ENCODE results near the gene FHOD3.
"Not testable (repeated sequence)": the region's sequence is repeated elsewhere in the genome, so short reads cannot be mapped to it uniquely, and the experiment has no call there.

The FHOD3 gene

DNA sequence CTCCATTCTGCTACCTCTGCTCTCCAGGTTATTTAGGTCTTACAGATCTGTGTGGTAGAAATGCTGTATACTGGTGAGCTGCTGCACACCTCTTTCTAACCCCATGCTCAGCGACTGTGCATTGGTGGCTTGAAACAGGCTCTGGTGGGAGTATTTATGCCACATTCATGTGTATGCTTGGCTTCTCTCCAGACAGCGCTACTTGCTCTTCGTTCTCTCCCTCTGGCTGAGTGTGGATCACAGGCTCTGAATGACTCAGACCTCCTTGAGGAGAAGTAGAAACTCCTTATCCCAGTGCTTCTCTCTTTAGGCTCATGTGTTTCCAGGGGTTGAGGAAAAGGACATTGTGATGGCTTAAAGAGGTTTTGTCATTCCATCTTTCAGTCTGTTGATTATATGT lies 54.9 kb downstream of the FHOD3 start:
- no peak for DNase-seq

GRCh38 chr18:36354989-36355388 lies 57.5 kb downstream of the FHOD3 start:
- DNase-seq = no peak

DNA sequence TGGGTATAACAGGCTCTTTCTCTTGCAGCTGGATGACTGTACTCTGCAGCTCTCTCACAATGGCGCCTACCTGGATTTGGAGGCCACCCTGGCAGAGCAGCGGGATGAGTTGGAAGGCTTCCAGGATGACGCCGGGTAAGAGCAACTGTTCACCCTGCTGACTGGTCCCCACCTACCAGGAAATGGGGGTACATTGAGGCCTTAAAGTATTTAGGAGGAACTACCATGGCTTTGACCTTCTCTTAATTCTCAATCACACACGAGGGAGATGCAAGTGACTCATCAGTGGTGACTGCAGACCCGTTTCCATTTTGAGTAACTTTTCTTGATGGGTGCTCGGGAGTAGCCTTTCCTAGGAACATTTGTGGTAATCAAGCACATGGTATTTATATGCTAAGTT lies 58.0 kb downstream of the FHOD3 start:
- DNase-seq = no peak

- DNase-seq = not testable (repeated sequence)
Observed at GRCh38 chr18:36356741-36357140, 59.2 kb downstream of the FHOD3 start.

GRCh38 chr18:36358141-36358540 lies 60.6 kb downstream of the FHOD3 start:
- DNase-seq = no peak

- DNase-seq = no peak
Observed at GRCh38 chr18:36360256-36360909, 62.9 kb downstream of the FHOD3 start.

DNA sequence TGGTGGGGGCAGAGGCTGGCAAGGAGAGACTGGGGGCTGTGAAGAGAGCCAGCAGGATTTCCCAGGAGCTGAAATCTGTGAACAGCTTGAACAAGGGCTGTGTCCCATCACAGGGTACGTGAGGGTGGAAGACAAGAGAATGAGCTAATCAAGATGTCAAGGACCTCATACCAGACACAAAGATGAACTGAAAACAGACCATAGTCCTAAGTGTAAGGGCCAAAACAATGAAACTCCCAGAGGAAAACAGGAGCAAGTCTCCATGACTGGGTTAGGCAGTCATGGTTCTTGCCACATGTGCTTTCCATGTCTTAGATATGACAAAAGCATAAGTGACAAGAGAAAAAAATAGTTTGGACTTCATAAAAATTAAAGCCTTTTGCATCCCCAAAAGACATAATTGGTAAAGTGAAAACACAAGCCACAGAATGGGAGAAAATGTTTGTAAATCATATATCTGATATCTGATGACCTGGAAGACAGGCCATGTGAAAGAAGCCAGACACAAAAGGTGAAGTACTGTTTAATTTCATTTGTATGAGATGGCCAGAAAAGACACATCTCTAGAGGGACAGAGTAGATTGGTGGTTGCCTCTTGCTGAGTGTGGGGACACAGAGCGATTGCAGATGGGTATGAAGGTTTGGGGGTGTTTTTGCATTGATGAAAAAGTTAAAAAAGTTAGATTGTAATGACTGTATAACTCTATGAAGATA lies 67.6 kb downstream of the FHOD3 start:
- no peak for DNase-seq

DNA sequence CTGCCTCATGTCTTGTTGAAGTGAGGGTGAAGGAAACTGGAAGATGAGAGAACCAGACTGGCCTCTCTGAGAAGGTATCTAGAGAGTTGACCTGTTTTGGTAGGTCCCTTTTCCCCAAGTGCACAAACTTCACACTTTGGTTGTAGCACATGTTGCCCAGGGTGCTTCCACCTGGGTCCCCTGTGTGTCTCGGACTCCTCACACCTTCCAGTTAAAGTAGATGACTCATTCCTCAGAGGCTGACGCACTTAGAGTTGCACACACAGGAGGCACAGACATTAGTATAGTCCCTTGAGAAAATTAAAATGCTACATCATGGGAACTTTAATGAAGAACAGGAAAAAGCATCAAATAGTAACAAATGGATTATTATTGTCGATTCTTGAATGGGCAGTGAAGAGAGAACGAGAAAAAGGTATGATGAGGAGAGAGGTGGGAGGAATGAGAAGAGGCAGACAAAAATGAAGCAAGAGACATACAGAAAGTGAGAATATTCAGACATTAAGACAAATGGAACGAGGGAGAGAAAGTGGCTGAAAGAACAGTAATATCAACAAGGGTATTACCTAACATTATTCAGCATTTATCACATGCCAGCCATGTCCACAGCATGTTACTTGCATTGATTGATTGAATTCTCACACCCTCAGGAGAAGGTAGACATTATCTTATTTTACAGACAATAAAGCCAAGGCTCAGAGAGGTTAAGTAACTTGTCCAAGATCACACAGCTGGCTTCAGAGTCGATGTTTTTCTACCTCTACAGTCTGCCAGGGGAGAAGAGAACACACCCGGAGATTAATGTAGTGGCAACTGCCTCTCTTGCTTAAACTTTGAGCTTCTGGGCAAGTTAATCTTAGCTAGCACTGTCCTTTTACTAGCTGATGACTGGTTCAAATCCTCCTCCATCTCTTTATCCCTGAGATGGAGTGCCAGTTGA lies 68.6 kb downstream of the FHOD3 start:
- DNase-seq = no peak

DNA sequence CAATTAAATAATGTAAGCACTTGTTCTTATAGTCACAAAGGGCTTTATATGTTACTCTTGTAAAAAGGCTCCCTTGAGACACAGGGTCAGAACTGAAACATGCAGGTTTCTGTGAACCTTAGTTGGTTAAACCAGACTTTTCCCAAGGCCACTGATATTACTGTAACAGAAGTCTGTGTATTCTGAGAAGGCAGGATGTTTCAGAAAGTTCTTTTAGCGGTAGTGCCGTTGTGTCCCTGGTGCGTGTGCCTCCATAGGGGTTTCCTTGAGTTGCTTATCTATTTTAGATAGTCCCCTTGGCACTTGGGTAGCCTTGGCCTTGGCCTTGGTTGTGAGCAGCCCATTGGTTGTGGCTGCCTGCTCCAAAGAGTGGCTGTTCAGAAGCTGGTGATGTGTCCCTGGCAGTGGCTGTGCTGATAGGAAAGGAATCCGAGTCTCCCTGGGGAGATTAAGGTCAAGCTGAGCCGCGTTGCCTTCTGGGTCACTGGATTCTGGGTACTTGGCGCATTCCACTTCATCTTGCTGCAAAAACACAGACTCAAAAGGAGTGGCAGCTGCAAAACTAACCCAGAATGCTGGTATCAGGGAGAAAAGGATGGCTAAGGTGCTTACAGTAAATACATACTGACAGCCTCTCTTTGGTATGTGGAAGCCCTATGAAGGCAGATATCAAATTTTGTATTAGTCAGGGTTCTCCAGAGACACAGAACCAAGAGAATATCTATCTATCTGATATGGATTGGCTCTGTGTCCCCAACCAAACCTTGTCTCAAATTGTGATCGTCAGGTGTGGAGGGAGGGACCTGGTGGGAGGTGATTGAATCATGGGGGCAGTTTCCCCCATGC lies 69.7 kb downstream of the FHOD3 start:
- DNase-seq = no peak

GRCh38 chr18:36368889-36369288 lies 71.4 kb downstream of the FHOD3 start:
- DNase-seq = no peak

- DNase-seq = no peak
Observed at GRCh38 chr18:36372903-36373311, 75.4 kb downstream of the FHOD3 start.

DNA sequence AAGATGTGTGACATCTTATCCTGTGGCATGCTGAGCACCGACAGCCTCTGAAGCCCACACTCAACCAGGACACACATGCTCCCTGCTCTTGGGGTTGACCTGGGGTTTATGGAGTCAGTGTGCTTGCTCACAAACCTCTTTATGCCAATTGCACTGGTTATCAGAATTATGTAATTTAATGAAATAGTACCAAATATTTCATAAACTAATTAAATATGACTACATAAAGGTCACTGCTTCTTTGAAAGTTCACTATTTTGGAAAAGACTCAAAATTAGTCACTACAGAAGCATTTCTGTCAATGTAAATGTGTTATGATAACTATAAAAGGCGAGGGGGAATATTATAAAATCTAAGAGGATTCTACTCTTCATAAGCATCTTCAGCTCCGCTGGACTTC lies 76.7 kb downstream of the FHOD3 start:
- no peak for DNase-seq

DNA sequence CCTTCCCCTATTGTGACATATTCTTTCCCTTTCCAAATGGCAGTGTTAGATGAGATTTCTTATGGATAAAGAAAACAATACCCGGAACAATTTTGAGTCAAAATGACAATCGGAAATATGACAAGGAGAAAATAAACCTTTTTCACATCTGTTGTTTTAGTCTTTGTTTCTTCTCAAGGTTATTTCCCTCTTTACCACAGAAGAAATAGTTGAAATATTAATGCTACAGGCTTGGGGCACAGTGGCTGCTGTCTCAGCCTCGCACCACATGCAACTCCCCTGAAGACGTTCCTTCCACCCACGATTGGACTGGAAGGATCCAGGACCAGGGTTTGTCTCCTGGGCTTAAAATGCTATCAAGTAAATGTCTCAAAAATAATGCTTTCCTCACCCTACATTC lies 77.6 kb downstream of the FHOD3 start:
- DNase-seq = no peak

DNA sequence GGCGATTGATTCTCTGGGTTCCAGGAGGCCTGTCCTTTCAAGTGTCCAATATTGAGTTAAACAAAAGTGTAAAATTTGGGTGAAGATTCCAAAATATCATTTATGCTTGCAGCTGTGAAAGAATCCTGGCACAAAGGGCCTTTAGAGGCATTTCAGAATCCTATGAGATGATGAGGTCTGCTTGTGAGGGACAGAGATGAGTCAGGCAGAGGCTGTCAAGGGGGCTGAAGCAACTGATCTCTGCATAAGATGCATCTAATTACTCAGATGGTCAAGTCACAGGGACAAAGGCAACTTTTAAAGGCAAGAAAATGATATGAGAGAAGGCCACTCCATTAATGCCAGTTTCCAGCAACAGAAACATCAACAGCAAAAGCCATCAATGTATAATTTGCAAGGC lies 78.8 kb downstream of the FHOD3 start:
- no peak for DNase-seq

GRCh38 chr18:36377626-36378025 lies 80.1 kb downstream of the FHOD3 start:
- no peak for DNase-seq

DNA sequence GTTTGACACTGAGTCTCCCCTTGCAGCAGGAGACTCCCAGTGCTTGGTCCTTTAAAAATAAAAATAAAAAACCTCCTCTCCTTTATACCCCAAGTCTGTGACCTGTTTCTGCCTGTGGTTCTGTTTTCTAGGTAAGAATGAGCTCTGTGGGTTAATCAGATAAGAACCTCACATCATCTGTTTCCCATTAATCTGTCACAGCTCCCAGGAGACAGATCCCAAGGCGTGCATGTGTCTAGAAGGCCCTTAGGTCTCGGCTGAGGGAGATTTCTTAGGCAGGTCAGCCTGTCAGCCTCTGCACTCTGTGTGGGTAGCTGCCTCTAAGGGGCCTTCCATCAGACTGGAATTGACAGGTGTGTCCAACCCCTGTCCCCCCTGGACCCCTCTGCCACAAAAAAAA lies 80.7 kb downstream of the FHOD3 start:
- no peak for DNase-seq

- DNase-seq = no peak
Observed at GRCh38 chr18:36379435-36379984, 82.0 kb downstream of the FHOD3 start.

- no peak for DNase-seq
Observed at GRCh38 chr18:36380173-36380827, 82.8 kb downstream of the FHOD3 start.

- DNase-seq = no peak
Observed at GRCh38 chr18:36381075-36381474, 83.6 kb downstream of the FHOD3 start.

DNA sequence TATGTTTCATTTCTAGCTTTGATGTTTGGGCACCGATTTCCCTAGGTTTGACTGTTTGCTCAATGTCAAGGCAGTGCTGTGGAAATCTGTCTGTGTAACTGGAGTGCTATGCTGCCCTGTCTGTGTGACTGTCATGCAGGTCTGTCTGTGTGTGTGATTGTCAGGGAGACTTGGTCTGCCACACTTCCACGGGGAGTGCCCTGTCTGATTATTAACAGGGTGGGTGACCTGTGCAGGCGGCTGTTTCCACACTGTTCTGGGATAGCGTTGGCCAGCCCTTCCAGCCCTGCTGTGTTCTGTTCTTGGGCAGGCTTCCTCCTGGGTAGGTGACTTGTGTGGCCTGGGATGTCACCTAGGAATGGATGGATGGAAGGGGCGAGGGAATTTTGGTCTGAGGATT lies 85.3 kb downstream of the FHOD3 start:
- DNase-seq = no peak

DNA sequence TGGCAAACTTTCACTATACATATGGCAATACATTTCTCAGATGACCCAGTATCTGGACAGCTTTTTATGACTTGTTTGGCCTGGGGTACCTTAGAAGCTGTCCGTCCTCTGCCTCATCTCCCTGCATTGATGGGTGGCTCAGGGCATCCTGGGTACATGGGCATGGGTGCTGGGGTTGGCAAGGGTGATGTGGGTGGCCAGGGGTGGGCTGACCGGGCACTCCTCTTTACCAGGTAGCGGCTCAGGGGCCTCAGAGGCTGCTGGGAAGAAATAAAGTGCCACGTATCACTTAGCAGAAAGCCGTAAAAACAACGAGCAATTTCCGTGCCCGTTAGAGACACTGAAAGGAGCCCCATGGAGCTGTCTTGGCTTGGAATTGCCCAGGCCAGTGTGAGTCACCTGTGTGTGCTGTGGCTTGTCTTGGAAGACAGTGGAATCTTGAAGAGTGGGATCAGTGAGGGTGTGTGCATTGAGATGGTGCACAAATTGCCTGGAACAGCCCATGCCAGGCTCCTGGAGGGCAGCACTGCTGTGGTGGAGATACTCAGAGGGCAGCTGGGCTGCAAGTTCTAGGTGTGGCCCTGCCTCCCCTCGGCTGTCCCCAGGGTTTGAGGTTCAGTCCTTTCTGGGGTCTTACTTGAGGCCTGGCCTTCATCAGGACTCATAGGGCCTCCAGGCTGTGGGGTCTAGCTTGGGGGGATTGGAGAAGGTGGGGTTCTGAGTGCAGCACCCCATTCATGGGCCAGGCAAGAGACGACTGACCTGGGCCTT lies 88.8 kb downstream of the FHOD3 start:
- no peak for DNase-seq

Measured in NCI-H526 (cell line).